Right ventricle myocardium superior (tissue), 1 donor: ENCODE results near the gene MT1B. TPM values are rescaled to one million over a fixed set of nuclear protein-coding genes. Genes with fewer than 3 reads are reported as not detected.
"Not testable (repeated sequence)": the region's sequence is repeated elsewhere in the genome, so short reads cannot be mapped to it uniquely, and the experiment has no call there.

Source experiments
- ATAC-seq: fragments of 200-7000 bp; cut with Tn5 transposase; one replicate; pipeline ENCODE4 v1.9.1; 2020; ENCODE audit warnings: mild to moderate bottlenecking; ENCODE audit not compliant: poor library complexity
- DNase-seq: peaks from one replicate; pipeline ENCODE4 v3.0.0-alpha.2; 2020
- intact Hi-C: fragments of 100-400 bp; cut with DNase I; formaldehyde crosslinking; loops from one replicate; pipeline ENCODE4 v1.11.2; 2022
- total RNA-seq: library from RNA; stranded (reverse); fragmentation: NEBNext Ultra II Directional; extraction: Animal tissue kit (Norgen Biotek cat#: 25700); gene quantifications from one replicate; pipeline ENCODE4 v1.2.1, GENCODE V29; 2021
- donor health status: DM: no; HTN: yes; CAD: no; lungs with severe emphysema.

Gene MT1B
- total RNA-seq, 1 donor from 2014 or later = not detected

DNA sequence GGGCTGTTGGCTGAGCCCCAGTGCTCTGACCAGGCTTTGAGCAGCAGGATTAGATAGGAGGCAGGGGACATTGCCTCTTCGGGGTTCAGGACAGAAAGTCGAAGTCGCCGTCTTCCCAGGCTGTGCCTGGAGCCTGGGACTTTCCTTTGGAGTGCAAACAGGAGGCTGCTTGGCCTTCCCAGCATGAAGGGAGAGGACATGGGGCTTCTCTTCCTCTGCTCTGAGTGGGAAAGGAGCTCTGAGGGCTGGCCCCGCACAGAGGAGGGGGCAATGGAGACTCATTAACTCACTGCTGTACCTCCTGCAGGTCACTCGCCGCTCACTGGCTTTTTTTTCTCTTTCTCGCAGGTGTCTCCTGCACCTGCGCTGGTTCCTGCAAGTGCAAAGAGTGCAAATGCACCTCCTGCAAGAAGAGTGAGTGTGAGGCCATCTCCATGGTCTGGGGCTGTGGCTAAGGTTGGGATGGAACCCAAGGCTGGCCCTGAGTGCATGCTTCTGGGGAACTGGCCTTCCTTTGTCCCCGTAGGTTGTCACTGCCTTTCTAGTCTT lies 6.7 kb downstream of the MT1B start:
- DNase-seq = peak; percentile 80
- intact Hi-C loops = no loop called here

DNA sequence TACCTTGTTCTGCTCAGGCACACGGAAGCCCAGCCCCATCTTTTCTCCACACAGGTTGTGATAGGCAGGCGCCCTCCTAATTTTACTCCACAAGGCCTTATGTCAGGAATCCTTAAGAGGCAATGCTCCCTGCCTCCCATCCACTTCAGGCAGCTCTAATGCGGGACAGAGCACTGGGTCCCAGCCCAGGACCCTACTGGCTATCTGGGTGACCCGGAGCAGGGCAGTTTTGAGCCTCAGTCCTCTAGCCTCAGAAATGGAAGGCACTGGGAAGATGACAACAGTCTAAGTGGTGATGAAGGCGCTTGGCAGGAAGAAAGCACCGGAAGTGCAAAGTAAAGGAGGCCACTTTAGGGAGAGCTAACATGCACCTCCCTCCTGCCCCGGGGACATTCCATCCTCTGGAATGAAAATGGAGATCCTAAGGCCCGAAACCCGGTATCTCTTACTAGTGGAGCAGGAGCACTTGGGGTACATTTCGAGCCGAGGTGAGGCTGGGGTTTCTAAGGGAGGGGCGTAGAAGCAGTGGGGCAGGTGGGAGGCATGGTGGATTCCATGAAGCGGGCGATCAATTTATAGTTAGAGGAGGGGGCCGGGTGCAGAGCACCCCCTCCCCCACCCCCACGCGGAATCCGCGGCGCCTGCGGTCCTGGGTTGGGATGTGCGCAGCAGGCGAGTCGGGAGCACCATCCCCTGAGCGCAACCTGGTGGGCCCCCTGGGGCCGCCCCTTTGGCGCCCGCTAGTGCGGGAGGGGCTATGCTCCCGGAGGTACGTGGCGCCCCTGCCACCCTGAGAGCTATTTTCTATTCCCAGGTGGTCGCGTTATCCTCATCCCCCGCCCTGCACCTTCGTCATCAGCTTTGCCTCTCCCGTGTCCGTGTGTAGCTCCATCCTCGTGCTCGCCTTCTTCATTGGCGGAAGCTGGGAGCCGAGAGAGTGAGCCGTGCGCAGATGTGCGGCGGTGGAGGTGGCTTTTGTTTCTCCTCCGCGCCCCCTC lies 11.0 kb downstream of the MT1B start:
- no peak for DNase-seq
- ATAC-seq = no peak

More for the DNA sequence above, 6.7 kb downstream of the MT1B start:
- ATAC-seq = no peak

GRCh38 chr16:56664506-56664905 lies 12.8 kb downstream of the MT1B start:
- intact Hi-C loops = no loop called here
- ATAC-seq (no peak), DNase-seq (no peak)

More for the DNA sequence above, 11.0 kb downstream of the MT1B start:
- intact Hi-C loops = no loop called here

DNA sequence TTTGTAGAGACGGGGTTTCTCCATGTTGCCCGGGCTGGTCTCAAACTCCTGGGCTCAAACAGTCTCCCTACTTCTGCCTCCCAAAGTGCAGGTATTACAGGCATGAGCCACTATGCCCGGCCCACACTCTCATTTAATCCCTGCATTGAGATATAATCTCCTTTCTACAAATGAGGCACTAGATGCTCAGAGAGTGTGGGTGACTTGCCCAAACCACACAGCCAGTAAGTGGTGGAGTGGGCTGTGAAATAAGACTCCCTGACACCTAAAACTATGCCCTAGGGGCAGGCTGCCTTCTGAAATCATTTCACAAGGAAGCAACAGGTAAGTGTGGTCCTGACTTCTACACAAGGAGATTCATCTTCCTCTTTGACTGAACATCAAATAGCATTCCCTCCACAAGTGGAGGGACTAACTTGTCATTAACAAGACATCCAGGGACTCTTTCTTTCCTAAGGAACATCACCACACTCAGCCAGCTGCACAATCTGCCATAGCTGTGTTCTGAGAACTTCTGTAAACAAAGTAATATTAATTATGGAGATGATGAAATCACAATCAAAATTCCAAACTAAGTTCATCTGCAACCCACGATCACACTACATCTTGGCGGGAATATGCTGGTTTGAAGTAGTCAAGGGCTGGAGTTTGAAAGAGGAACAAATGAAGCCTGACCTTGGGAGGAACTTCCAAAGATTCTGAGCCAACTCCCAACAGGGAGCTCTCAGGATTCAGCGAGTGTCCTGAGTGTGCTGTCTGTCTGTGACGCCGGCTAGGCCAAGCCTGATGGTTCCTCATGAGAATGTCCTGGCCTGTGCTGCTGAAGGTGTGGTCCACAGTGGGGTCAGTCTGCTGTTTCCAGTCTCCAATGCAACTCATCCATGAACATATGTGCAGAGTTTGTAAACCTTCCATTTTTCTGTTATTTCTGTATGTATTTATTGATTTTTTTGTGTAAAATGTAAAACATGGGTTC lies 13.9 kb downstream of the MT1B start:
- ATAC-seq, intact Hi-C loops, DNase-seq: not testable (repeated sequence)

GRCh38 chr16:56667581-56668571 lies 16.2 kb downstream of the MT1B start, which contains the start of gene MT1G:
Gene MT1G (minus strand): TSS chr16:56668065. CDS start chr16:56667993, 72 bp downstream.
- ATAC-seq (peak; percentile 93), DNase-seq (peak; percentile 74)
- intact Hi-C loops = no loop called here

- DNase-seq (no peak), ATAC-seq (peak; percentile 6)
- intact Hi-C loops = no loop called here
Measured at GRCh38 chr16:56669005-56669839, 17.5 kb downstream of the MT1B start, which contains the start of gene MT1H. Gene MT1H (plus strand): TSS chr16:56669814. CDS start chr16:56669885, 71 bp downstream.

GRCh38 chr16:56669840-56670619 lies 18.3 kb downstream of the MT1B start:
- intact Hi-C loops = no loop called here
- no peak for ATAC-seq
- no peak for DNase-seq

GRCh38 chr16:56670620-56670934 lies 18.9 kb downstream of the MT1B start:
- DNase-seq (no peak), ATAC-seq (no peak)
- intact Hi-C loops = no loop called here

- intact Hi-C loops = loop anchor here (2.0 kb wide), 1 partner anchor 31 kb away; no protein-coding TSS in a partner anchor
- not testable (repeated sequence) for DNase-seq, ATAC-seq
Measured at GRCh38 chr16:56671691-56672090, 20.0 kb downstream of the MT1B start.

GRCh38 chr16:56672171-56672570 lies 20.5 kb downstream of the MT1B start:
- intact Hi-C loops = loop anchor here (2.0 kb wide), 1 partner anchor 31 kb away; no protein-coding TSS in a partner anchor

GRCh38 chr16:56672761-56673536 lies 21.3 kb downstream of the MT1B start:
- no peak for DNase-seq
- intact Hi-C loops = loop anchor here (2.0 kb wide), 1 partner anchor 30 kb away; no protein-coding TSS in a partner anchor
- no peak for ATAC-seq

More at GRCh38 chr16:56672171-56672570, 20.5 kb downstream of the MT1B start:
- not testable (repeated sequence) for DNase-seq, ATAC-seq

- DNase-seq (no peak), ATAC-seq (peak; percentile 55)
- intact Hi-C loops = loop anchor here (2.0 kb wide), 1 partner anchor 29 kb away; no protein-coding TSS in a partner anchor
Measured at GRCh38 chr16:56673921-56674320, 22.2 kb downstream of the MT1B start.

DNA sequence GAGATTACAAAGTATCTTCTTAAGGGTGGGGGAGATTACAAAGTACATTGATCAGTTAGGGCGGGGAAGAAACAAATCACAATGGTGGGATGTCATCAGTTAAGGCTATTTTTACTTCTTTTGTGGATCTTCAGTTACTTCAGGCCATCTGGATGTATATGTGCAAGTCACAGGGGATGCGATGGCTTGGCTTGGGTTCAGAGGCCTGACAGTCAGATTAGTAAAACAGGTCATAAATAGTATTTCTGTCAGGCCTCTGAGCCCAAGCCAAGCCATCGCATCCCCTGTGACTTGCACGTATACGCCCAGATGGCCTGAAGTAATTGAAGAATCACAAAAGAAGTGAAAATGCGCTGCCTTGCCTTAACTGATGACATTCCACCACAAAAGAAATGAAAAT lies 22.9 kb downstream of the MT1B start:
- ATAC-seq, DNase-seq, intact Hi-C loops: not testable (repeated sequence)

DNA sequence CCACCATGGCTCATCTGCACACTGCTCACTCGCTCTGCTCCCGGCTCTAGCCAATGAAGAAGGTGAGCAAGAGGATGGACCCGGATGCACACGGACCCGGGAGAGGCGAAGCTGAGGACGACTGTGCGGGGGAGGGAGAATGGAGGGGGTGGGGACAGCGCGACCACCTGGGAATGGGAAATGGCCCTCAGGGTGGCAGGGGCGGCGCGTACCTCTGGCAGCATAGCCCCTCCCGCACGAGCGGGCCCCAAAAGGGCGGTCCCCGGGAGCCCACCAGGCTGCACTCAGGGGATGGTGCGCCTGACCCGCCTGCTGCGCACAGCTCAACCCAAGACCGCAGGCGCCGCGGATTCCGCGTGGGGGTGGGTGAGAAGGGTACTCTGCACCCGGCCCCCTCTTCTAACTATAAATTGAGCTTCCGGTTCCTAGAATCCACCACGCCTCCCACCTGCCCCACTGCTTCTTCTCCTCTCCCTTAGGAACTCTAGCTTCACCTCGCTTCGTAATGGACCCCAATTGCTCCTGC lies 24.1 kb downstream of the MT1B start:
- ATAC-seq = no peak
- intact Hi-C loops = no loop called here

DNA sequence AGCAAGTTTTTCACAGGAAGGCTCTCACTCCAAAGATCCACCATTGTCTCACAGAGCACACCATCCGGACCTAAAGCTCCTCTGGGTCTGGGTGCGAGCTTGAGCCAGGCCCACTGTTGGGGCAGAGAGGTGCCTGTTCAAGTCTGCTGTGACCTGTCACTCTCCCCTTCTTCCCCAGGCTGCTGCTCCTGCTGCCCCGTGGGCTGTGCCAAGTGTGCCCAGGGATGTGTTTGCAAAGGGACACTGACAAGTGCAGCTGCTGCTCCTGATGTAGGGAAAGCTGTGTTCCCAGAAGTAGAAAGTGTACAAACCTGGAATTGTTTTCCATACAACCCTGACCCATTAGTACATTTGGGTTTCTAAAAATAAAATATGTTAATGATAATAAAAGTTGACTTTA lies 25.8 kb downstream of the MT1B start:
- no peak for ATAC-seq

More for the DNA sequence above, 24.1 kb downstream of the MT1B start:
- DNase-seq = no peak

More for the DNA sequence above, 25.8 kb downstream of the MT1B start:
- no peak for DNase-seq
- intact Hi-C loops = no loop called here
